22Rv1 (cell line): ENCODE results near the gene TBC1D22A.

Source experiments
- H3K27ac ChIP-seq: fragments of 450-650 bp; 2 replicates; pipeline ENCODE4 v1.5.1; 2017
- ZFX ChIP-seq: fragments of 450-650 bp; IDR thresholded peaks from 2 replicates; pipeline ENCODE4 v1.6.1; 2017; ENCODE audit warnings: antibody characterized with exemption, borderline replicate concordance
- TF ChIP-seq, protein P1 (sequence below): fragments of 450-650 bp; IDR thresholded peaks from 2 replicates; pipeline ENCODE4 v1.5.1; 2017; ENCODE audit warnings: mild to moderate bottlenecking

Gene TBC1D22A

DNA sequence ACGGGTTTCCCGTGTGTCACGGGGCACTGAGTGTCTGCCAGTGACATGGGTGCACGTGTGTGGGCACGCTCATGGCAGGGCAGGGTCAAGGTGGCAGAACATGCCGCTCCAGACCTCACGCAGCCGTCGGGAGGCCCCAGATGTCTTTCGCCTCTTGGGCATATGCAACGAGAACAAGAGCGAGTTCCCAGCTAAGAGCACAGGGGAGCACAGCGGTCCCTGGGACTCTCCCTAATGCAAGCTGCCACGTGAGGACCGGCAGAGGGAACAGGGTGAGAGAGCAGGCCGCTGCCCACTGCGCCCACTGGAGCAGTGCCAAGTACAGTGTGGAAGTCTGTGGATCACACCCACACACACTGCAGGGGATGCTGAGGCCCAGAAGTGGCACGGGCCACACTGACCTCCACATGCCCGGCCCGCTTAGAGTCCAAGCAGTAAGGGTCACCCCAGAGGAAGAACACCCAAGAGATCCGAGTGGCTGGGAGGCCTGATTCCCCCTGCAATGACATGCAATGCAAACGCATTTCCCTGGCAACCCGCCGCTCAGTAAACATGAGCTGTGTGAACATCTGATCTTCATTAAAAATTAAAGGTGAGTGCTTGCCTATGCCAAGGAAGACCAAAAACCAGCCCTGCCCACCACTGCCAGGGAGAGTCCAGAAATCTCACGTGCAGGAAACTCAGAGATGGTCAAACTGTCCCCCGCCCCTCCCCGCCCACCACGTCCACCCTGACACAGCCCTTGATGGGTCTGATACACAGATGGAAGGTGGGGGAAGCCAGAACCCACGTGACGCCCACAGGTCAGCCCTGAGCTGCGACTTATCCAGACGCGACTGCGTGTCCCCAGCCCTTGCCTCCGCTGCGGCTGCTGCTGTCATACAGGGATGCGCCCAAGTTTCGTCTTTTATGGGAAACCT is 36.1 kb upstream of the TBC1D22A start:
- TF ChIP-seq, protein P1, sequence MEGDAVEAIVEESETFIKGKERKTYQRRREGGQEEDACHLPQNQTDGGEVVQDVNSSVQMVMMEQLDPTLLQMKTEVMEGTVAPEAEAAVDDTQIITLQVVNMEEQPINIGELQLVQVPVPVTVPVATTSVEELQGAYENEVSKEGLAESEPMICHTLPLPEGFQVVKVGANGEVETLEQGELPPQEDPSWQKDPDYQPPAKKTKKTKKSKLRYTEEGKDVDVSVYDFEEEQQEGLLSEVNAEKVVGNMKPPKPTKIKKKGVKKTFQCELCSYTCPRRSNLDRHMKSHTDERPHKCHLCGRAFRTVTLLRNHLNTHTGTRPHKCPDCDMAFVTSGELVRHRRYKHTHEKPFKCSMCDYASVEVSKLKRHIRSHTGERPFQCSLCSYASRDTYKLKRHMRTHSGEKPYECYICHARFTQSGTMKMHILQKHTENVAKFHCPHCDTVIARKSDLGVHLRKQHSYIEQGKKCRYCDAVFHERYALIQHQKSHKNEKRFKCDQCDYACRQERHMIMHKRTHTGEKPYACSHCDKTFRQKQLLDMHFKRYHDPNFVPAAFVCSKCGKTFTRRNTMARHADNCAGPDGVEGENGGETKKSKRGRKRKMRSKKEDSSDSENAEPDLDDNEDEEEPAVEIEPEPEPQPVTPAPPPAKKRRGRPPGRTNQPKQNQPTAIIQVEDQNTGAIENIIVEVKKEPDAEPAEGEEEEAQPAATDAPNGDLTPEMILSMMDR: no peak
- no peak for TF ChIP-seq ZFX
- H3K27ac ChIP-seq: no peak overlapping the region

DNA sequence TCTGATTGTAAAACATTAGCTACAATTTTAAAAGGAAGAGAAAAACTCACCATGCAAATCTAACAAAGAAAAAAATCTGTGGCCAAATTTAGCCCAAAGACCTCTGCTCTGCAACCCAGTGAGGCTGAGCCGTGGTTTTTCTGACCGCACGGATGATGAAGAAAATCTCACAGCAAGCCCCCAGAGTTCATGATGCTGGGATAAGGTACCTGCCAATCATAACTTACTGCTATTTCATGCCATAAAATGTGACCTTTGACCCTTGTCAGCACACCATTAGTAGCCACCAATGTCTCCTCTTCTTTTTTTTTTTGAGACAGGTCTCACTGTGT is 35.5 kb upstream of the TBC1D22A start:
- no peak for TF ChIP-seq ZFX
- TF ChIP-seq, protein P1: no peak
- no peak overlapping the region for H3K27ac ChIP-seq

- TF ChIP-seq, protein P1: no peak
- no peak for TF ChIP-seq ZFX
Measured at GRCh38 chr22:46727813-46728364, 34.6 kb upstream of the TBC1D22A start.

GRCh38 chr22:46728470-46728869 is 34.0 kb upstream of the TBC1D22A start:
- TF ChIP-seq ZFX: no peak
- TF ChIP-seq, protein P1: no peak
- H3K27ac ChIP-seq: no peak overlapping the region

More at GRCh38 chr22:46727813-46728364, 34.6 kb upstream of the TBC1D22A start:
- H3K27ac ChIP-seq: no peak overlapping the region

GRCh38 chr22:46730568-46731245 is 31.7 kb upstream of the TBC1D22A start:
- H3K27ac ChIP-seq: no peak overlapping the region
- no peak for TF ChIP-seq ZFX
- TF ChIP-seq, protein P1: no peak

GRCh38 chr22:46731246-46732040 is 31.0 kb upstream of the TBC1D22A start:
- no peak overlapping the region for H3K27ac ChIP-seq
- no peak for TF ChIP-seq ZFX
- TF ChIP-seq, protein P1: no peak
